Keratinocyte (primary cell): ENCODE data around the gene BTBD1. TPM values are rescaled to one million over a fixed set of nuclear protein-coding genes. Genes with fewer than 3 reads are reported as not detected.

ENCODE experiments used
- DNase-seq: peaks from one replicate; pipeline ENCODE4 v3.0.0-alpha.2; 2011; ENCODE audit warnings: low read depth, missing footprints, low spot score
- FAIRE-seq: peaks from 2 replicates; lab custom pipeline; 2011; peaks lifted over from hg19 to GRCh38; lab: Jason Lieb, UNC
- H2AFZ ChIP-seq: 2 replicates; pipeline ENCODE4 v1.6.0; 2012; ENCODE audit warnings: low read length, control low read depth, inconsistent platforms; ENCODE audit not compliant: control insufficient read depth
- H3K27ac ChIP-seq: 2 replicates; pipeline ENCODE4 v1.5.1; 2011; ENCODE audit warnings: low read length; ENCODE audit not compliant: control insufficient read depth, insufficient read depth
- H3K27me3 ChIP-seq: 3 replicates; pipeline ENCODE4 v1.6.0; 2011; ENCODE audit warnings: low read length; ENCODE audit not compliant: control insufficient read depth, insufficient read depth; ENCODE audit errors: extremely low read depth
- H3K36me3 ChIP-seq, 2 experiments: 2 replicates in 1 of 2; 3 replicates in 1 of 2; pipeline ENCODE4 v1.5.1; 2011; ENCODE audit warnings: low read length in 2 of 2, mild to moderate bottlenecking in 1 of 2; ENCODE audit not compliant: control insufficient read depth in 2 of 2, insufficient read depth in 2 of 2; ENCODE audit errors: extremely low read depth in 1 of 2
- H3K4me1 ChIP-seq: 3 replicates; pipeline ENCODE4 v1.5.1; 2011; ENCODE audit warnings: low read length; ENCODE audit not compliant: control insufficient read depth, insufficient read depth; ENCODE audit errors: extremely low read depth
- H3K4me2 ChIP-seq: 3 replicates; pipeline ENCODE4 v1.6.0; 2011; ENCODE audit warnings: low read depth, low read length; ENCODE audit not compliant: control insufficient read depth, insufficient read depth; ENCODE audit errors: extremely low read depth
- H3K4me3 ChIP-seq, 3 experiments: fragments of 200-600 bp in 1 of 3; sonication (generic) in 1 of 3; 2 replicates in 2 of 3; 3 replicates in 1 of 3; pipeline ENCODE4 v1.5.1; 2011 to 2016; ENCODE audit warnings: low read length in 3 of 3, mild to moderate bottlenecking in 3 of 3, control low read depth in 2 of 3, inconsistent platforms in 1 of 3, low read depth in 1 of 3, mixed read lengths in 1 of 3, mixed run types in 1 of 3, moderate library complexity in 1 of 3; ENCODE audit not compliant: control insufficient read depth in 2 of 3, insufficient read depth in 2 of 3; ENCODE audit errors: extremely low read depth in 1 of 3
- H3K79me2 ChIP-seq: 2 replicates; pipeline ENCODE4 v1.6.0; 2012; ENCODE audit warnings: low read length; ENCODE audit not compliant: control insufficient read depth, insufficient read depth
- H3K9ac ChIP-seq: 3 replicates; pipeline ENCODE4 v1.6.0; 2011; ENCODE audit warnings: low read length; ENCODE audit not compliant: control insufficient read depth, insufficient read depth; ENCODE audit errors: extremely low read depth
- H3K9me1 ChIP-seq: 3 replicates; pipeline ENCODE4 v1.6.0; 2011; ENCODE audit warnings: low read length; ENCODE audit not compliant: control insufficient read depth, insufficient read depth; ENCODE audit errors: extremely low read depth
- H3K9me3 ChIP-seq: 2 replicates; pipeline ENCODE4 v1.5.1; 2012; ENCODE audit warnings: low read depth, low read length; ENCODE audit not compliant: control insufficient read depth
- H4K20me1 ChIP-seq: 3 replicates; pipeline ENCODE4 v1.6.0; 2011; ENCODE audit warnings: low read length; ENCODE audit not compliant: control insufficient read depth, insufficient read depth; ENCODE audit errors: extremely low read depth
- EZH2 ChIP-seq: IDR thresholded peaks from one replicate; pipeline ENCODE4 v1.6.1; 2012; ENCODE audit warnings: inconsistent platforms, mild to moderate bottlenecking, low read length, moderate library complexity
- dilution Hi-C: fragments of 300-500 bp; cut with MboI; formaldehyde crosslinking; loops from one replicate; pipeline ENCODE4 v1.7.0; 2020; ENCODE audit warnings: low sequenced_read_pairs; ENCODE audit not compliant: extremely low pct_ligation_motif_present
- polyA plus RNA-seq, 5 experiments: library from polyadenylated mRNA; depleted of rRNA in 3 of 5; stranded (reverse) in 3 of 5; stranded (forward) in 1 of 5; unstranded in 1 of 5; fragments of >200 nt; gene quantifications; 1 replicate in 1 of 5; 2 replicates in 3 of 5; 3 replicates in 1 of 5; pipeline versions ENCODE4 v1.2.1 to v1.2.3, GENCODE V29; 2011 to 2012; ENCODE audit warnings: missing spikeins in 2 of 5, low read depth in 1 of 5, low replicate concordance in 1 of 5
- TF ChIP-seq, protein P1 (sequence below), 3 experiments: IDR thresholded peaks in 1 of 3; conservative IDR thresholded peaks in 1 of 3; optimal IDR thresholded peaks in 1 of 3; 2 replicates in 2 of 3; 3 replicates in 1 of 3; pipeline versions ENCODE3 to v1.5.1; 2011; ENCODE audit warnings: low read length in 3 of 3, mild to moderate bottlenecking in 3 of 3, moderate library complexity in 2 of 3, control low read depth in 1 of 3, inconsistent platforms in 1 of 3; ENCODE audit not compliant: insufficient read depth in 2 of 3; ENCODE audit errors: extremely low read depth in 1 of 3

Gene BTBD1
- polyA plus RNA-seq, 1 donor (not counting 4 experiments of a cell fraction or from before 2014, with no cell fraction given), result 70.5 TPM

DNA sequence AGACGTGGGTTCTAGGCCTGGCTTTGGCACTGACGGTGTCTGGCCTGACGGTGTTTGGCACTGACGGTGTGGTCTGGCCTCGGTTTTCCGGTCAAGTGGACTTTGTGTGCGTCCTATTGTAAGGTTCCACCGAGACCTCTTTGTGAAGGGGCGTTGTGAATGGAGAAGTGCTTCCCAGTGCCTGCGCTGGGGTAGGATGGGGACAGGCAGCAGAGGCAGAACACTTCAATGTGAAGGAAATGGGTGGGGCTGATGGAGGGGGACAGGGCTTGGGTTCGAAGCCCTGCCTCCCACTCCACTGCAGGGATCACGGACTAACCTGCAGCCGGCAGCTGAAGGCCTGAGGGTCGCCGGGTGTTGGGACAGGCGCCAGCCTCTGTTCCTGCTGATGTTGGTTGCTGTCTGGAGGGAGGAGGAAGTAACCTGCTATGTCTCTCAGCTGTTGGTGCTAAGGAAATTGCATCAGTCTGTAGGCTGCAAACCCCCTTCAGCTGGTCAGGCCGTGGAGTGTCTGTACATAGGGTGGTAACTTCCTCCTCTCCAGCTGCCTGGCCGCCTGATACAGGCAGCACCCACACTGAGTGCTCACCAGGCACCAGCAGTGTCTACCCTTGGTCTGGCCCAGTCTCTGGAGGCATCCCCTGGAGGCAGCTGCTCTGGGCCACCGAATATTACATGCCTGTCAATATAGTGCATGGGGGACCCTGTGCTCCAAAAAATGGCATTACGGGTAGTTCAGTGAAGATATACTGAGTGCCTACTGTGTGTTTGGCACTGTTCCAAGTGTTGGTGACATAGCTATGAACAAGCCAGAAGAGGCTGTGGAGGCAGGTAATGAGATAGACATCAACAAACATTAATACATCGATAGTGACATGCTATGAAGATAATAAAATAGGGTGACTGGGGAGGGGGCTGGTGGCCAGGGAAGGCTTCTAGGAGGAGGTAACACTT is 41.5 kb upstream of the BTBD1 start:
- FAIRE-seq, result no peak
- H3K9me1 ChIP-seq, result no peaks in the 10 kb centered on the region
- TF ChIP-seq, protein P1, sequence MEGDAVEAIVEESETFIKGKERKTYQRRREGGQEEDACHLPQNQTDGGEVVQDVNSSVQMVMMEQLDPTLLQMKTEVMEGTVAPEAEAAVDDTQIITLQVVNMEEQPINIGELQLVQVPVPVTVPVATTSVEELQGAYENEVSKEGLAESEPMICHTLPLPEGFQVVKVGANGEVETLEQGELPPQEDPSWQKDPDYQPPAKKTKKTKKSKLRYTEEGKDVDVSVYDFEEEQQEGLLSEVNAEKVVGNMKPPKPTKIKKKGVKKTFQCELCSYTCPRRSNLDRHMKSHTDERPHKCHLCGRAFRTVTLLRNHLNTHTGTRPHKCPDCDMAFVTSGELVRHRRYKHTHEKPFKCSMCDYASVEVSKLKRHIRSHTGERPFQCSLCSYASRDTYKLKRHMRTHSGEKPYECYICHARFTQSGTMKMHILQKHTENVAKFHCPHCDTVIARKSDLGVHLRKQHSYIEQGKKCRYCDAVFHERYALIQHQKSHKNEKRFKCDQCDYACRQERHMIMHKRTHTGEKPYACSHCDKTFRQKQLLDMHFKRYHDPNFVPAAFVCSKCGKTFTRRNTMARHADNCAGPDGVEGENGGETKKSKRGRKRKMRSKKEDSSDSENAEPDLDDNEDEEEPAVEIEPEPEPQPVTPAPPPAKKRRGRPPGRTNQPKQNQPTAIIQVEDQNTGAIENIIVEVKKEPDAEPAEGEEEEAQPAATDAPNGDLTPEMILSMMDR (optimal IDR thresholded peaks at IDR 0.05 in 1 of 3, IDR thresholded peaks at IDR 0.05 in 1 of 3, conservative IDR thresholded peaks at IDR 0.05 in 1 of 3; ENCODE audit: extremely low read depth in 1 of 3, insufficient read depth in 2 of 3, low read length in 3 of 3), result no peak
- peak; percentile 63 for TF ChIP-seq EZH2
- H4K20me1 ChIP-seq, result no peaks in the 10 kb centered on the region
- H3K27me3 ChIP-seq, result peaks cover 41% of the 10 kb centered on the region
- no peaks in the 10 kb centered on the region for H3K4me1 ChIP-seq
- H3K4me3 ChIP-seq, result no peak overlapping the region
- no peaks in the 10 kb centered on the region for H3K79me2 ChIP-seq
- no peak overlapping the region for H2AFZ ChIP-seq
- peak overlapping the region; percentile 78 for H3K4me2 ChIP-seq
- DNase-seq, result no peak
- H3K27ac ChIP-seq, result no peak overlapping the region
- H3K9ac ChIP-seq, result no peak overlapping the region
- dilution Hi-C loops, result no loop called here
- no peaks in the 10 kb centered on the region for H3K9me3 ChIP-seq
- H3K36me3 ChIP-seq, result no peaks in the 10 kb centered on the region

DNA sequence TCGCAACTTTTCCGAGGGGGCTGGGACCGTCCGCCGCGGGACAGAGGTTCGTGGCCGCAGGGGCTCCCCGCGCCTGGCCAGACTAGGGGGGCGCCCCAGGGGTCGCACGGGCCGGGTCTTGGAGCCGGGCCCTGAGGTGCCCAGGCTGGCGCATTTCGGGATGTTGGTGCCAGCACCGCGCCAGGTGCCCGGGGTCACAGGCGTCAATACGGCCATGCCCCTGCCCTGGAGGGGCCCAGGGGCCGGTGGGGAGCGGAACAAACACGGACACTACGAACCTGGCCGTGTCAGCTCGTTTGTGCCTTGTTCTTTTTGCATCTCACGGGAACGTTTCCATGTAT is 40.8 kb upstream of the BTBD1 start:
- Histone ChIP-seq H3K9me1 (no peaks in the 10 kb centered on the region), H3K36me3 (no peaks in the 10 kb centered on the region), H3K4me3 (peak overlapping the region; percentile 7 to 27 (median 15)), H4K20me1 (no peaks in the 10 kb centered on the region), H3K9ac (no peak overlapping the region), H3K27me3 (peaks cover 41% of the 10 kb centered on the region), H3K4me1 (no peaks in the 10 kb centered on the region), H2AFZ (no peak overlapping the region), H3K4me2 (peak overlapping the region; percentile 78), H3K79me2 (no peaks in the 10 kb centered on the region), H3K9me3 (no peaks in the 10 kb centered on the region), H3K27ac (no peak overlapping the region)
- dilution Hi-C loops, result no loop called here
- FAIRE-seq (no peak), DNase-seq (no peak)
- TF ChIP-seq, protein P1 (optimal IDR thresholded peaks at IDR 0.05 in 1 of 3, IDR thresholded peaks at IDR 0.05 in 1 of 3, conservative IDR thresholded peaks at IDR 0.05 in 1 of 3; ENCODE audit: extremely low read depth in 1 of 3, insufficient read depth in 2 of 3, low read length in 3 of 3), result no peak
- TF ChIP-seq EZH2, result peak; percentile 85
